Measurements from ENCODE around the gene SMPD4.
A peak's percentile ranks its signal among the peaks of the same experiment; 100 is the strongest.
"Not testable (repeated sequence)": the region's sequence is repeated elsewhere in the genome, so short reads cannot be mapped to it uniquely, and the experiment has no call there.

SMPD4 gene

GRCh38 chr2:130155956-130156623 lies 25.3 kb downstream of the SMPD4 start:
- DNase-seq = peak; percentile 26

GRCh38 chr2:130154773-130155765 lies 26.3 kb downstream of the SMPD4 start:
- DNase-seq = no peak

- DNase-seq = not testable (repeated sequence)
Observed at GRCh38 chr2:130154423-130154770, 27.0 kb downstream of the SMPD4 start.

- DNase-seq = not testable (repeated sequence)
Observed at GRCh38 chr2:130153721-130154422, 27.5 kb downstream of the SMPD4 start.

GRCh38 chr2:130152816-130153595 lies 28.4 kb downstream of the SMPD4 start:
- no peak for DNase-seq

- not testable (repeated sequence) for DNase-seq
Observed at GRCh38 chr2:130152136-130152815, 29.1 kb downstream of the SMPD4 start.

GRCh38 chr2:130151145-130151512 lies 30.3 kb downstream of the SMPD4 start:
- not testable (repeated sequence) for DNase-seq

GRCh38 chr2:130150181-130151144 lies 30.9 kb downstream of the SMPD4 start:
- DNase-seq = no peak

GRCh38 chr2:130148515-130148914 lies 32.9 kb downstream of the SMPD4 start:
- DNase-seq = not testable (repeated sequence)

GRCh38 chr2:130145006-130145414 lies 36.4 kb downstream of the SMPD4 start, which contains the start of gene CCDC74B:
TSS of gene CCDC74B (minus strand) at chr2:130145112. CDS start at chr2:130144996, 116 bp downstream.
- DNase-seq = peak; percentile 69

- peak; percentile 16 for DNase-seq
Observed at GRCh38 chr2:130143266-130144039, 37.9 kb downstream of the SMPD4 start.

GRCh38 chr2:130142396-130143265 lies 38.8 kb downstream of the SMPD4 start:
- DNase-seq = not testable (repeated sequence)

GRCh38 chr2:130141645-130142370 lies 39.6 kb downstream of the SMPD4 start:
- not testable (repeated sequence) for DNase-seq

GRCh38 chr2:130141002-130141401 lies 40.4 kb downstream of the SMPD4 start:
- not testable (repeated sequence) for DNase-seq

- not testable (repeated sequence) for DNase-seq
Observed at GRCh38 chr2:130140516-130140915, 40.9 kb downstream of the SMPD4 start.

- DNase-seq = not testable (repeated sequence)
Observed at GRCh38 chr2:130139331-130140280, 41.8 kb downstream of the SMPD4 start.

GRCh38 chr2:130138841-130139251 lies 42.6 kb downstream of the SMPD4 start:
- not testable (repeated sequence) for DNase-seq
